B cell (primary cell): ENCODE data around the gene RAB3B. TPM values are rescaled to one million over a fixed set of nuclear protein-coding genes. Genes with fewer than 3 reads are reported as not detected.

Experiments used
- ATAC-seq: fragments of 200-7000 bp; cut with Tn5 transposase; one replicate; pipeline ENCODE4 v1.10.0; 2021; ENCODE audit warnings: low read depth, mild to moderate bottlenecking, moderate number of reproducible peaks, moderate library complexity
- CTCF ChIA-PET: fragments of 350-600 bp; sonication (Branson Sonifier 250); formaldehyde crosslinking; loops from one replicate; lab custom pipeline; 2021; ENCODE audit warnings: antibody characterized with exemption, inconsistent platforms; lab: Charles Lee
- POLR2A ChIA-PET: fragments of 350-600 bp; sonication (Branson Sonifier 250); formaldehyde crosslinking; loops from one replicate; lab custom pipeline; 2021; ENCODE audit warnings: antibody characterized with exemption; lab: Charles Lee
- DNase-seq: peaks from one replicate; pipeline ENCODE4 v3.0.0; 2013
- H2AFZ ChIP-seq: 2 replicates; pipeline ENCODE4 v1.6.1; 2012; ENCODE audit warnings: mild to moderate bottlenecking, low read depth, low read length; ENCODE audit not compliant: insufficient read depth, poor library complexity, severe bottlenecking
- H3K27ac ChIP-seq, 2 donors: 1 replicate in 1 of 2; 2 replicates in 1 of 2; pipeline ENCODE4 v1.5.1; 2012 to 2013; ENCODE audit warnings: low read length in 2 of 2, mild to moderate bottlenecking in 2 of 2, moderate library complexity in 1 of 2
- H3K27me3 ChIP-seq, 4 experiments: fragments of 200-600 bp in 1 of 4; sonication (generic) in 1 of 4; replicated peaks in 1 of 4; 1 replicate in 2 of 4; 2 replicates in 2 of 4; pipeline versions ENCODE4 v1.6.1 to v1.7.0; 2013 to 2016; ENCODE audit warnings: low read length in 3 of 4, mild to moderate bottlenecking in 2 of 4, mixed read lengths in 1 of 4, moderate library complexity in 1 of 4; ENCODE audit not compliant: insufficient read depth in 4 of 4, control insufficient read depth in 3 of 4; ENCODE audit errors: control extremely low read depth in 1 of 4
- H3K36me3 ChIP-seq, 2 experiments: replicated peaks in 1 of 2; 1 replicate in 1 of 2; 2 replicates in 1 of 2; pipeline versions ENCODE4 v1.6.1 to v1.7.1; 2013; ENCODE audit warnings: low read length in 1 of 2; ENCODE audit not compliant: insufficient read depth in 2 of 2, control insufficient read depth in 1 of 2; ENCODE audit errors: control extremely low read depth in 1 of 2, extremely low read depth in 1 of 2
- H3K4me1 ChIP-seq, 2 donors: fragments of 200-600 bp in 1 of 2; sonication (generic) in 1 of 2; 1 replicate in 1 of 2; 2 replicates in 1 of 2; pipeline versions ENCODE4 v1.5.1 to v1.6.1; 2013 to 2017; ENCODE audit warnings: low read length in 2 of 2; ENCODE audit not compliant: control insufficient read depth in 2 of 2, insufficient read depth in 2 of 2
- H3K4me2 ChIP-seq: replicated peaks from 2 replicates; pipeline ENCODE3; 2012; ENCODE audit warnings: mild to moderate bottlenecking, low read depth, low read length; ENCODE audit not compliant: poor library complexity, severe bottlenecking
- H3K4me3 ChIP-seq, 5 experiments: fragments of 200-600 bp in 1 of 5; sonication (generic) in 1 of 5; 1 replicate in 3 of 5; 2 replicates in 2 of 5; pipeline versions ENCODE4 v1.5.1 to v1.7.0; 2011 to 2016; ENCODE audit warnings: low read length in 4 of 5, mild to moderate bottlenecking in 4 of 5, low read depth in 2 of 5, control low read depth in 1 of 5, moderate library complexity in 1 of 5; ENCODE audit not compliant: insufficient read depth in 1 of 5; ENCODE audit errors: control extremely low read depth in 1 of 5, extremely low read depth in 1 of 5
- H3K79me2 ChIP-seq: fragments of 200-600 bp; sonication (generic); one replicate; pipeline ENCODE4 v1.6.0; 2016; ENCODE audit warnings: low read length; ENCODE audit not compliant: control insufficient read depth, insufficient read depth
- H3K9ac ChIP-seq: fragments of 200-600 bp; sonication (generic); 2 replicates; pipeline ENCODE4 v1.6.1; 2017; ENCODE audit warnings: mild to moderate bottlenecking, low read length, moderate library complexity
- H3K9me3 ChIP-seq, 3 donors: one replicate each; pipeline versions ENCODE4 v1.6.1 to v1.7.1; 2013; ENCODE audit warnings: low read length in 2 of 3; ENCODE audit not compliant: control insufficient read depth in 2 of 3, insufficient read depth in 1 of 3; ENCODE audit errors: control extremely low read depth in 1 of 3
- H4K20me1 ChIP-seq: 2 replicates; pipeline ENCODE4 v1.6.0; 2012; ENCODE audit warnings: mild to moderate bottlenecking, low read length; ENCODE audit not compliant: insufficient read depth, control insufficient read depth, poor library complexity, severe bottlenecking
- H3K27ac Mint-ChIP-seq: one replicate; pipeline ENCODE4 v1.8.0; 2021; ENCODE audit warnings: mixed read lengths
- H3K27me3 Mint-ChIP-seq: one replicate; pipeline ENCODE4 v1.8.0; 2021; ENCODE audit warnings: mixed read lengths
- H3K4me1 Mint-ChIP-seq: one replicate; pipeline ENCODE4 v1.8.0; 2021; ENCODE audit warnings: mixed read lengths
- H3K4me3 Mint-ChIP-seq: one replicate; pipeline ENCODE4 v1.8.0; 2021; ENCODE audit warnings: mixed read lengths
- H3K9me3 Mint-ChIP-seq: one replicate; pipeline ENCODE4 v1.8.0; 2022; ENCODE audit warnings: mixed read lengths; ENCODE audit not compliant: insufficient read depth
- EZH2 ChIP-seq: IDR thresholded peaks from 2 replicates; pipeline ENCODE4 v1.6.1; 2012; ENCODE audit warnings: borderline replicate concordance, low read depth, mild to moderate bottlenecking, moderate library complexity, low read length; ENCODE audit not compliant: insufficient read depth, poor library complexity, severe bottlenecking
- WGBS: methylation state at CpG from one replicate; pipeline ENCODE4 v1.1.5; 2013; ENCODE audit warnings: missing lambda C conversion rate; ENCODE audit not compliant: insufficient coverage; 5-methylcytosine and 5-hydroxymethylcytosine counted together
- intact Hi-C: fragments of 100-400 bp; cut with micrococcal nuclease; formaldehyde crosslinking; loops from one replicate; pipeline ENCODE4 v1.10.0; 2022
- polyA plus RNA-seq: library from polyadenylated mRNA; depleted of rRNA; stranded (reverse); fragments of >200 nt; gene quantifications from 2 replicates; pipeline ENCODE4 v1.2.3, GENCODE V29; 2012
- small RNA-seq: library from RNA; depleted of rRNA; stranded (forward); fragments of <200 nt; gene quantifications from one replicate; pipeline ENCODE3, GENCODE V24; 2012; ENCODE audit warnings: low replicate concordance, low read depth; ENCODE audit not compliant: insufficient read length
- total RNA-seq, 2 donors: library from RNA; stranded (reverse); fragments of 120-200 nt in 1 of 2; gene quantifications; 1 replicate in 1 of 2; 2 replicates in 1 of 2; pipeline versions ENCODE4 v1.2.3 to v1.2.4, GENCODE V29; 2013 to 2022
- TF ChIP-seq, protein P1 (sequence below): fragments of 200-600 bp; IDR thresholded peaks from one replicate; pipeline ENCODE4 v1.8.0; 2022; ENCODE audit warnings: antibody characterized with exemption, mild to moderate bottlenecking

The RAB3B gene
- total and polyA plus RNA-seq, 2 donors (not counting 1 experiment from before 2014, with no cell fraction given): 0.02 TPM; not detected in 1

DNA sequence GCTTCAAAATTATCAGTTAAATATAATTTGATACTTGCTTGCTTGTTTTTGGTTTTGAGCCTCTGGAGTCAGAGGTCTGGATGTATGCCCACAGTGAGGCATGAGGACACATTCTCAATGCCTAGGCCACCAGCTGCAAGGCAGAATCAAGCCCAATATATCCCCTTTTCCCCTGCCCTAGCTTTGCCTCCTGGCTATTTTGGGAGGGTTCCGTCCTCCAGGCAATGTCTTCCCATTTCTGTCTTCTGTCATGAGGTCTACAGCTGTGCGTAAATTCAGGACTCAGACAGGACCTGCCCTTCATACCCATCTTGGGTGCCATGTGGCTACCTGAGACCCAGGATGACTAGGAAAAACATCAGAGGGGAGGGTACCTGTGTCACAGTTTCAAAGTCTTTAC is 131.2 kb downstream of the RAB3B start:
- Histone ChIP-seq H3K9ac (no peak overlapping the region), H2AFZ (no peak overlapping the region), H3K4me3 (no peak overlapping the region), H4K20me1 (peaks cover 28% of the 10 kb centered on the region), H3K27me3 (no peaks in the 10 kb centered on the region), H3K4me2 (no peak overlapping the region), H3K79me2 (peaks cover 42% of the 10 kb centered on the region), H3K36me3 (peaks cover 3 to 4% of the 10 kb centered on the region in 2 experiments), H3K9me3 (peaks cover 0 to 4% (median 0%) of the 10 kb centered on the region in 3 donors), H3K27ac (no peak overlapping the region), H3K4me1 (peaks cover 14 to 16% of the 10 kb centered on the region in 2 donors)
- H3K9me3 Mint-ChIP-seq: no peaks in the 10 kb centered on the region
- no peak for DNase-seq
- no peaks in the 10 kb centered on the region for H3K27me3 Mint-ChIP-seq
- no peak overlapping the region for H3K27ac Mint-ChIP-seq
- TF ChIP-seq, protein P1, sequence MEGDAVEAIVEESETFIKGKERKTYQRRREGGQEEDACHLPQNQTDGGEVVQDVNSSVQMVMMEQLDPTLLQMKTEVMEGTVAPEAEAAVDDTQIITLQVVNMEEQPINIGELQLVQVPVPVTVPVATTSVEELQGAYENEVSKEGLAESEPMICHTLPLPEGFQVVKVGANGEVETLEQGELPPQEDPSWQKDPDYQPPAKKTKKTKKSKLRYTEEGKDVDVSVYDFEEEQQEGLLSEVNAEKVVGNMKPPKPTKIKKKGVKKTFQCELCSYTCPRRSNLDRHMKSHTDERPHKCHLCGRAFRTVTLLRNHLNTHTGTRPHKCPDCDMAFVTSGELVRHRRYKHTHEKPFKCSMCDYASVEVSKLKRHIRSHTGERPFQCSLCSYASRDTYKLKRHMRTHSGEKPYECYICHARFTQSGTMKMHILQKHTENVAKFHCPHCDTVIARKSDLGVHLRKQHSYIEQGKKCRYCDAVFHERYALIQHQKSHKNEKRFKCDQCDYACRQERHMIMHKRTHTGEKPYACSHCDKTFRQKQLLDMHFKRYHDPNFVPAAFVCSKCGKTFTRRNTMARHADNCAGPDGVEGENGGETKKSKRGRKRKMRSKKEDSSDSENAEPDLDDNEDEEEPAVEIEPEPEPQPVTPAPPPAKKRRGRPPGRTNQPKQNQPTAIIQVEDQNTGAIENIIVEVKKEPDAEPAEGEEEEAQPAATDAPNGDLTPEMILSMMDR: no peak
- H3K4me1 Mint-ChIP-seq: peaks cover 22% of the 10 kb centered on the region
- ChIA-PET POLR2A (no interaction called here), CTCF (no interaction called here)
- no peak for ATAC-seq
- H3K4me3 Mint-ChIP-seq: no peak overlapping the region
- intact Hi-C loops: no loop called here
- 100% methylated on average over 1 of the region's 2 CpGs for WGBS

DNA sequence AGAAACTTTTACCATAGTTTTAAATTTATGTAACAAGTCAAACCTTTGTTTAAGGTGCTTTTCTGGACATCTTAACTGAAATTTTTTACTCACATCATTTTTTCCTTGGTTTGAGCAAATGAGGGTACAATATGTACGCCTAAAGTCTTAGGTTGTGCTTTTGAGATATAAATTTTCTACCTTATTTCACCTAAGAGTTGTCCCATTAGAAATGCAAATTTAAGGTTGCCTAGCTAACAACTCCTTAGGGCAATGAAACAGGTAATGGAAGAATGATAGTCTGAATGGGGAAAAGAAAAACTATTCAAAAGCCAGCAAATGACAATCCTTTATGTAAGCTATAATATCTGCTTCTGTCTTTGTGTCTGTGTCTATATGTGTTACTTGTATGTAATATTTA is 131.6 kb downstream of the RAB3B start:
- POLR2A ChIA-PET: no interaction called here
- no peak for ATAC-seq

More for the DNA sequence above, 131.6 kb downstream of the RAB3B start:
- Mint-ChIP-seq H3K27me3 (no peaks in the 10 kb centered on the region), H3K27ac (no peak overlapping the region), H3K9me3 (no peaks in the 10 kb centered on the region), H3K4me3 (no peak overlapping the region), H3K4me1 (peaks cover 22% of the 10 kb centered on the region)
- CTCF ChIA-PET: no interaction called here
- H3K4me1 ChIP-seq: peaks cover 10 to 16% of the 10 kb centered on the region in 2 donors
- no peak overlapping the region for H3K9ac ChIP-seq
- H2AFZ ChIP-seq: no peak overlapping the region
- no peaks in the 10 kb centered on the region for H3K27me3 ChIP-seq
- peaks cover 3 to 4% of the 10 kb centered on the region in 2 experiments for H3K36me3 ChIP-seq
- H3K4me3 ChIP-seq: no peak overlapping the region
- no peak for TF ChIP-seq EZH2
- TF ChIP-seq, protein P1: no peak
- no peak overlapping the region for H3K27ac ChIP-seq
- H3K9me3 ChIP-seq: peaks cover 0 to 4% (median 0%) of the 10 kb centered on the region in 3 donors
- no peak overlapping the region for H3K4me2 ChIP-seq
- WGBS: no CpG with 5 or more reads among the region's 1 CpG
- peaks cover 25% of the 10 kb centered on the region for H4K20me1 ChIP-seq
- no peak for DNase-seq
- H3K79me2 ChIP-seq: peaks cover 43% of the 10 kb centered on the region
- intact Hi-C loops: no loop called here

Small RNA genes lying within 50 kb of the gene (small RNA-seq; reads per million reads assigned to genes)
- gene RN7SL290P (not detected), gene RNA5SP48 (not detected)

Other genes starting within 250 kb of the RAB3B start
- gene NRDC, start 112.0 kb downstream of the RAB3B start, total RNA-seq: 154 and 167 TPM in 2 replicates
- 55.3 and 61.9 TPM in 2 replicates for gene NRDC, start 112.0 kb downstream of the RAB3B start, polyA plus RNA-seq
- 14.7 and 16.1 TPM in 2 replicates for gene KTI12, start 43.1 kb upstream of the RAB3B start, total RNA-seq
- 13.9 and 22.5 TPM in 2 replicates for gene KTI12, start 43.1 kb upstream of the RAB3B start, polyA plus RNA-seq
- gene TXNDC12, start 64.5 kb upstream of the RAB3B start, total RNA-seq: 38.7 and 38.9 TPM in 2 replicates
- gene TXNDC12, start 64.5 kb upstream of the RAB3B start, polyA plus RNA-seq: 12.6 and 17.5 TPM in 2 replicates
- gene BTF3L4, start 65.6 kb upstream of the RAB3B start, total RNA-seq: 32.7 and 33.8 TPM in 2 replicates
- 16.0 and 25.2 TPM in 2 replicates for gene BTF3L4, start 65.6 kb upstream of the RAB3B start, polyA plus RNA-seq
- gene ZFYVE9, start 151.4 kb upstream of the RAB3B start, total RNA-seq: 3.3 and 3.4 TPM in 2 replicates
- gene ZFYVE9, start 151.4 kb upstream of the RAB3B start, polyA plus RNA-seq: 0.16 TPM in 2 replicates